WTC11 (cell line): Measurements from ENCODE around the gene STXBP1. TPM values are rescaled to one million over a fixed set of nuclear protein-coding genes. Genes with fewer than 3 reads are reported as not detected.
A peak's percentile ranks its signal among the peaks of the same experiment; 100 is the strongest.

ENCODE experiments used
- ARID4B ChIP-seq: sonication (generic); formaldehyde crosslinking; IDR thresholded peaks from 2 replicates; pipeline ENCODE4 v1.8.0; 2023; ENCODE audit warnings: missing genetic modification reagents, mild to moderate bottlenecking, borderline replicate concordance
- ATF6 ChIP-seq: sonication (generic); formaldehyde crosslinking; IDR thresholded peaks from 2 replicates; pipeline ENCODE4 v1.8.1; 2023; ENCODE audit warnings: mild to moderate bottlenecking, missing genetic modification reagents
- CBFB ChIP-seq: sonication (generic); formaldehyde crosslinking; IDR thresholded peaks from 2 replicates; pipeline ENCODE4 v1.8.1; 2022; ENCODE audit warnings: mild to moderate bottlenecking, low read depth, missing genetic modification reagents
- CTCF ChIP-seq: fragments of 200-600 bp; IDR thresholded peaks from 2 replicates; pipeline ENCODE4 v1.8.0; 2022; ENCODE audit warnings: antibody characterized with exemption
- ERG ChIP-seq: fragments of 250-450 bp; sonication (Bioruptor Pico); IDR thresholded peaks from 2 replicates; pipeline ENCODE4 v1.8.0; 2021; ENCODE audit warnings: mild to moderate bottlenecking
- FOXP4 ChIP-seq: sonication (generic); formaldehyde crosslinking; IDR thresholded peaks from 2 replicates; pipeline ENCODE4 v1.8.0; 2022; ENCODE audit warnings: mild to moderate bottlenecking, missing genetic modification reagents
- MYBL2 ChIP-seq: sonication (generic); formaldehyde crosslinking; IDR thresholded peaks from 2 replicates; pipeline ENCODE4 v1.8.1; 2023; ENCODE audit warnings: mild to moderate bottlenecking, moderate library complexity, missing genetic modification reagents
- NFATC4 ChIP-seq: fragments of 250-450 bp; sonication (Bioruptor Pico); IDR thresholded peaks from 2 replicates; pipeline ENCODE4 v1.9.0; 2021; ENCODE audit warnings: mild to moderate bottlenecking
- NR3C1 ChIP-seq: sonication (generic); formaldehyde crosslinking; conservative IDR thresholded peaks from 2 replicates; pipeline ENCODE4 v1.8.1; 2023; ENCODE audit warnings: low read depth, mild to moderate bottlenecking, missing genetic modification reagents
- PRRX2 ChIP-seq: fragments of 250-450 bp; sonication (Bioruptor Pico); IDR thresholded peaks from 2 replicates; pipeline ENCODE4 v1.8.0; 2021; ENCODE audit warnings: mild to moderate bottlenecking
- RORB ChIP-seq: fragments of 250-450 bp; sonication (Bioruptor Pico); IDR thresholded peaks from 2 replicates; pipeline ENCODE4 v1.9.0; 2021; ENCODE audit warnings: mild to moderate bottlenecking
- TCF7 ChIP-seq: sonication (generic); formaldehyde crosslinking; IDR thresholded peaks from 2 replicates; pipeline ENCODE4 v1.8.0; 2022; ENCODE audit warnings: mild to moderate bottlenecking, low read depth, missing genetic modification reagents, moderate library complexity
- TEAD1 ChIP-seq: sonication (generic); formaldehyde crosslinking; IDR thresholded peaks from 2 replicates; pipeline ENCODE4 v1.8.0; 2022; ENCODE audit warnings: mild to moderate bottlenecking, missing genetic modification reagents
- TEAD4 ChIP-seq: sonication (generic); formaldehyde crosslinking; IDR thresholded peaks from 2 replicates; pipeline ENCODE4 v1.8.0; 2022; ENCODE audit warnings: mild to moderate bottlenecking, missing genetic modification reagents
- USF1 ChIP-seq: sonication (generic); formaldehyde crosslinking; IDR thresholded peaks from 2 replicates; pipeline ENCODE4 v1.8.0; 2022; ENCODE audit warnings: mild to moderate bottlenecking, missing genetic modification reagents
- USF2 ChIP-seq: sonication (generic); formaldehyde crosslinking; IDR thresholded peaks from 2 replicates; pipeline ENCODE4 v1.8.1; 2023; ENCODE audit warnings: mild to moderate bottlenecking, missing genetic modification reagents, moderate library complexity
- ZMAT4 ChIP-seq: fragments of 250-450 bp; sonication (Bioruptor Pico); IDR thresholded peaks from 2 replicates; pipeline ENCODE4 v1.9.0; 2021; ENCODE audit warnings: mild to moderate bottlenecking
- ZNF281 ChIP-seq: sonication (generic); formaldehyde crosslinking; IDR thresholded peaks from 2 replicates; pipeline ENCODE4 v1.8.0; 2023; ENCODE audit warnings: mild to moderate bottlenecking, missing genetic modification reagents
- ZNF512 ChIP-seq: sonication (generic); formaldehyde crosslinking; IDR thresholded peaks from 2 replicates; pipeline ENCODE4 v1.8.1; 2022; ENCODE audit warnings: missing genetic modification reagents, borderline replicate concordance
- total RNA-seq: library from RNA; stranded (reverse); gene quantifications from 3 replicates; pipeline ENCODE4 v1.2.3, GENCODE V29; 2021

The STXBP1 gene
- total RNA-seq, 1 experiment from 2014 or later, result 37.1 TPM

- TF ChIP-seq ERG (CRISPR knock-in tag) (no peak), ZMAT4 (CRISPR knock-in tag) (no peak), RORB (CRISPR knock-in tag) (no peak), CTCF (no peak), ATF6 (CRISPR knock-in tag) (no peak), NR3C1 (no peak), MYBL2 (no peak), USF1 (CRISPR knock-in tag) (peak; percentile 73; the same call in 1 of the 2 replicates), FOXP4 (peak; percentile 75; the same call in 1 of the 2 replicates), PRRX2 (CRISPR knock-in tag) (no peak), TEAD4 (no peak), ZNF512 (no peak), ZNF281 (CRISPR knock-in tag) (peak; percentile 70; the same call in 1 of the 2 replicates), NFATC4 (no peak), TEAD1 (CRISPR knock-in tag) (no peak), ARID4B (CRISPR knock-in tag) (no peak), TCF7 (CRISPR knock-in tag) (no peak), USF2 (peak; percentile 59), CBFB (CRISPR knock-in tag) (no peak)
Observed at GRCh38 chr9:127698985-127699670, 87.1 kb downstream of the STXBP1 start (continued).
